ENCODE data around the gene MTR. TPM values are rescaled to one million over a fixed set of nuclear protein-coding genes. Genes with fewer than 3 reads are reported as not detected.

The MTR gene
- total RNA-seq, 2 donors from 2014 or later = 18.8 to 48.7 TPM

GRCh38 chr1:236750928-236751327 lies 44.2 kb upstream of the MTR start:
- TF ChIP-seq POLR2A (IDR thresholded peaks at IDR 0.05) = no peak
- TF ChIP-seq, protein P1, sequence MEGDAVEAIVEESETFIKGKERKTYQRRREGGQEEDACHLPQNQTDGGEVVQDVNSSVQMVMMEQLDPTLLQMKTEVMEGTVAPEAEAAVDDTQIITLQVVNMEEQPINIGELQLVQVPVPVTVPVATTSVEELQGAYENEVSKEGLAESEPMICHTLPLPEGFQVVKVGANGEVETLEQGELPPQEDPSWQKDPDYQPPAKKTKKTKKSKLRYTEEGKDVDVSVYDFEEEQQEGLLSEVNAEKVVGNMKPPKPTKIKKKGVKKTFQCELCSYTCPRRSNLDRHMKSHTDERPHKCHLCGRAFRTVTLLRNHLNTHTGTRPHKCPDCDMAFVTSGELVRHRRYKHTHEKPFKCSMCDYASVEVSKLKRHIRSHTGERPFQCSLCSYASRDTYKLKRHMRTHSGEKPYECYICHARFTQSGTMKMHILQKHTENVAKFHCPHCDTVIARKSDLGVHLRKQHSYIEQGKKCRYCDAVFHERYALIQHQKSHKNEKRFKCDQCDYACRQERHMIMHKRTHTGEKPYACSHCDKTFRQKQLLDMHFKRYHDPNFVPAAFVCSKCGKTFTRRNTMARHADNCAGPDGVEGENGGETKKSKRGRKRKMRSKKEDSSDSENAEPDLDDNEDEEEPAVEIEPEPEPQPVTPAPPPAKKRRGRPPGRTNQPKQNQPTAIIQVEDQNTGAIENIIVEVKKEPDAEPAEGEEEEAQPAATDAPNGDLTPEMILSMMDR (IDR thresholded peaks at IDR 0.05) = no peak
- TF ChIP-seq POLR2AphosphoS5 (IDR thresholded peaks at IDR 0.05) = no peak

GRCh38 chr1:236751385-236751784 lies 43.7 kb upstream of the MTR start:
- TF ChIP-seq, protein P1 (IDR thresholded peaks at IDR 0.05) = no peak
- DNase-seq (ENCODE audit: low spot score) = no peak
- Histone ChIP-seq H3K36me3 (no peaks in the 10 kb centered on the region), H3K27me3 (replicated peaks; ENCODE audit: insufficient read depth) (no peaks in the 10 kb centered on the region), H3K4me1 (replicated peaks) (no peaks in the 10 kb centered on the region), H3K27ac (no peak overlapping the region), H3K9me3 (no peaks in the 10 kb centered on the region), H3K4me3 (no peak overlapping the region)
- intact Hi-C loops (cut with DNase I) = no loop called here
- 89% methylated on average over 16 of the region's 16 CpGs for WGBS

More at GRCh38 chr1:236750928-236751327, 44.2 kb upstream of the MTR start:
- WGBS = 85% methylated on average over 3 of the region's 3 CpGs
- intact Hi-C loops (cut with DNase I) = no loop called here
- Histone ChIP-seq H3K4me3 (no peak overlapping the region), H3K27me3 (replicated peaks; ENCODE audit: insufficient read depth) (no peaks in the 10 kb centered on the region), H3K36me3 (no peaks in the 10 kb centered on the region), H3K27ac (no peak overlapping the region), H3K9me3 (no peaks in the 10 kb centered on the region), H3K4me1 (replicated peaks) (no peaks in the 10 kb centered on the region)
- no peak for DNase-seq (ENCODE audit: low spot score)

DNA sequence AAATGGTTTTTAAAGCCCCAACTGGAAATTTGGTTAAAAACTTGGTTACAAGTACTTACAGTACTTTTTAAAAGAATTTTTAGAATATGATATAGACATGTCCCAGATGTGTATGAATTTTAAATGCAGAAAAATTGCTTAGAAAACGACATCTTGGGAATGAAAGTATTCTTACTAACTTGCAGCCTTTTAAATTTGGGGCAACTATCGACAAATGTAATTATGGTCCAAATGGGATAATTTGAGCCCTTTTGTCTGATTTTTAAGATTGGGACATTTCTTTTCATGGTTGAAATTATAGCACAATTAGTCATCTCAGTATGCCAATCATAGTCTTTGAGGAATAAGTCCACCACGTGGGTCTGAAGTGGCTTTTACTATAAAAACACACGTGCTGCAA lies 43.2 kb upstream of the MTR start:
- Histone ChIP-seq H3K36me3 (no peaks in the 10 kb centered on the region), H3K27me3 (replicated peaks; ENCODE audit: insufficient read depth) (no peaks in the 10 kb centered on the region), H3K4me1 (replicated peaks) (no peaks in the 10 kb centered on the region), H3K9me3 (no peaks in the 10 kb centered on the region), H3K4me3 (no peak overlapping the region), H3K27ac (no peak overlapping the region)
- DNase-seq (ENCODE audit: low spot score) = no peak
- WGBS = 61% methylated on average over 4 of the region's 4 CpGs
- TF ChIP-seq POLR2A (IDR thresholded peaks at IDR 0.05) (no peak), POLR2AphosphoS5 (IDR thresholded peaks at IDR 0.05) (no peak)
- TF ChIP-seq, protein P1 (IDR thresholded peaks at IDR 0.05) = no peak
- intact Hi-C loops (cut with DNase I) = no loop called here

GRCh38 chr1:236753516-236753915 lies 41.6 kb upstream of the MTR start:
- H3K9me3 ChIP-seq = no peaks in the 10 kb centered on the region
- H3K36me3 ChIP-seq = no peaks in the 10 kb centered on the region
- H3K4me3 ChIP-seq = no peak overlapping the region
- DNase-seq (ENCODE audit: low spot score) = no peak
- TF ChIP-seq POLR2AphosphoS5 (IDR thresholded peaks at IDR 0.05) = no peak
- TF ChIP-seq, protein P1 (IDR thresholded peaks at IDR 0.05) = no peak
- TF ChIP-seq POLR2A (IDR thresholded peaks at IDR 0.05) = no peak
- intact Hi-C loops (cut with DNase I) = no loop called here
- no peak overlapping the region for H3K27ac ChIP-seq
- H3K4me1 ChIP-seq (replicated peaks) = no peaks in the 10 kb centered on the region
- 47% methylated on average over 5 of the region's 5 CpGs for WGBS
- H3K27me3 ChIP-seq (replicated peaks; ENCODE audit: insufficient read depth) = no peaks in the 10 kb centered on the region

GRCh38 chr1:236753964-236754363 lies 41.1 kb upstream of the MTR start:
- TF ChIP-seq, protein P1 (IDR thresholded peaks at IDR 0.05) = no peak
- TF ChIP-seq POLR2AphosphoS5 (IDR thresholded peaks at IDR 0.05) = no peak
- TF ChIP-seq POLR2A (IDR thresholded peaks at IDR 0.05) = no peak
- Histone ChIP-seq H3K27me3 (replicated peaks; ENCODE audit: insufficient read depth) (no peaks in the 10 kb centered on the region), H3K36me3 (no peaks in the 10 kb centered on the region), H3K4me3 (no peak overlapping the region), H3K4me1 (replicated peaks) (no peaks in the 10 kb centered on the region), H3K27ac (no peak overlapping the region), H3K9me3 (no peaks in the 10 kb centered on the region)
- 90% methylated on average over 14 of the region's 14 CpGs for WGBS
- intact Hi-C loops (cut with DNase I) = no loop called here
- DNase-seq (ENCODE audit: low spot score) = no peak

Data from prostate gland (tissue), 2 donors.